GM12873 (cell line): Measurements from ENCODE around the gene TMEM184A.

Experiments
- TF ChIP-seq, protein P1 (sequence below): IDR thresholded peaks from 2 replicates; pipeline ENCODE4 v1.5.1; 2012; ENCODE audit warnings: low read depth, mild to moderate bottlenecking, moderate library complexity, low read length, control low read depth; ENCODE audit not compliant: insufficient read depth; ENCODE audit errors: missing control alignments

TMEM184A gene

DNA sequence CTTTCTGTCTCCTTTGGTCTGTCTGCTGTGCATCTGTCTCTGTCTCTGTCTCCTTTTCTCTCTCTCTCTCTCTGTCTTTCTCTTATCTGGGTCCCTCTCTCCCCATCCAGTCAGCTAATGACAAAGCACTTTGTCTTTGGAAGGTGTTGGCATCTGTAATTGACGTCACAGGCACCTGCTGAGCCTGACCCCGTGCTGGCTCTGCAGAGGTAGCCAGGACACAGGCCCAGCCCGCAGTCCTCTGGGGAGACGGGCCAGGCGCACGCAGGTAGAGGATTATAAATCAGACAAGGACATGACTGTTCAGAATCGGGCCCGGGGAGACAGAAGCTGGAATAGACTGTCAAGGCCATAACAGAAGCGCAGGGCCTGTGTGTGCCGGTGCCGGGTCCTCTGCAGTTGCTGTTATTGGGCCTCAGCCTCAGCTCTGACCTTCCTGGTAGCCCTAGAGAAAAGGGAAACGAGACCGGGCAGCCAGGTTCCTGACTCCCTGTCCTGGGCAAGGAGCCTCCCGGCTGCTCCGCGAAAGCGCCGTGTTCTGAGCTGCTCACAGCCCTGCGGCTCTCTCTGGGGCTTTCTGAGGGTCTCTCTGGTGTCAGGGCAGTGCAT is 24.5 kb upstream of the TMEM184A start:
- TF ChIP-seq, protein P1, sequence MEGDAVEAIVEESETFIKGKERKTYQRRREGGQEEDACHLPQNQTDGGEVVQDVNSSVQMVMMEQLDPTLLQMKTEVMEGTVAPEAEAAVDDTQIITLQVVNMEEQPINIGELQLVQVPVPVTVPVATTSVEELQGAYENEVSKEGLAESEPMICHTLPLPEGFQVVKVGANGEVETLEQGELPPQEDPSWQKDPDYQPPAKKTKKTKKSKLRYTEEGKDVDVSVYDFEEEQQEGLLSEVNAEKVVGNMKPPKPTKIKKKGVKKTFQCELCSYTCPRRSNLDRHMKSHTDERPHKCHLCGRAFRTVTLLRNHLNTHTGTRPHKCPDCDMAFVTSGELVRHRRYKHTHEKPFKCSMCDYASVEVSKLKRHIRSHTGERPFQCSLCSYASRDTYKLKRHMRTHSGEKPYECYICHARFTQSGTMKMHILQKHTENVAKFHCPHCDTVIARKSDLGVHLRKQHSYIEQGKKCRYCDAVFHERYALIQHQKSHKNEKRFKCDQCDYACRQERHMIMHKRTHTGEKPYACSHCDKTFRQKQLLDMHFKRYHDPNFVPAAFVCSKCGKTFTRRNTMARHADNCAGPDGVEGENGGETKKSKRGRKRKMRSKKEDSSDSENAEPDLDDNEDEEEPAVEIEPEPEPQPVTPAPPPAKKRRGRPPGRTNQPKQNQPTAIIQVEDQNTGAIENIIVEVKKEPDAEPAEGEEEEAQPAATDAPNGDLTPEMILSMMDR, result no peak

DNA sequence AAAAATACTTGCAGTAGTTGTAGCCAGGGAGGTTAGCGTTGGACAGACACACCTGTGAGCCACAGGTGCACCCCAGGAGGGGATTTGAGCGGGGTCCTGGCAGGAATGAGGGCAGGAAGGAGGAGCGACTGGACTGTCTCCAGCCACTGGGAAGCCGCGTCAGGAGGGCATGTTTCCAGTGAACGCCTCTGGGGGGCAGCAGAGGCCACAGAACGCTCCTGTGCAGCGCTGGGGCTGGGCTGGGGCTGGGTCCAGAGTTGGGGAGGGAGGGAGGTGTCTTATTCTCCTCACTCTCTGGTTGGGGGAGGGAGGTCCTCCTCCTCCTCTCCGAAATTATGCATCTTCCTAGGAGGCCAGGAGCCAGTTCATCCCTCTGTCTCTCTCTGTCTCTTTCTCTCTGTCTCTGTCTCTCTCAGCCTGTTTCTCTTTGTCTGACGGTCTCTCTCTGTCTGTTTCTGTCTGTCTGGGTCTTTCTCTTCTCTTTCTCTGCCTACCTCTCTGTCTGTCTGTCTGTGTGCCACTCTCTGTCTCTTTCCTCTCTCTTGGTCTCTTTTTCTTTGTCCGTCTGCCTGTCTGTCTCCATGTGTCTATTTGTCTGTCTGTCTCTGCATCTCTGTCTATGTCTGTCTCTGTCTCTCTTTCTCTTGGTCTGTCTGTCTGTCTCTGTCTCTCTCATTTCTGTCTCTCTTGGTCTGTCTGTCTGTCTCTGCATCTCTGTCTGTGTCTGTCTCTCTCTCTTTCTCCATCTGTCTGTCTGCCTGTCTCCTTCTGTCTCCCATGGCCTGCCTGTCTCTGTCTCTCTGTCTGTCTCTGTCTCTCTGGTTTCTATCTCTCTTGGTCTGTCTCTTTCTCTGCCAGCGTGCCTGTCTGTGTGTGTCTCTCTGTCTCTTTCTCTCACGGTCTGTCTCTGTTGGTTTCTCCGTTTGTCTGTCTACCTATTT is 23.7 kb upstream of the TMEM184A start:
- TF ChIP-seq, protein P1, result peak; percentile 93

DNA sequence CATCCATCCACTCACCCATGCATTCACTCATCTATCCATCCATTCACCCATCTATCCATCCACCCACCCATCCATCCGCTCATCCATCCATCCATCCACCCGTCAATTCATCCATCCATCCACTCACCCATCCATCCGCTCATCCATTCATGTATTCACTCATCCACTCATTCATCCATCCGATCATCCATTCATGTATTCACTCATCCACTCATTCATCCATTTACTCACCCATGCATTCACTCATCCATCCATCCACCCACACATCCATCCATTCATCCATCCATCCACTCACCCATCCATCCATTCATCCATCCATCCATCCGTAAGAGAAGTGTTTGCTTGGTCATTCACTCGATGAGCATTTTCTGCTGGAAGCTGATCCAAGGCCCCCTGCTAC is 22.5 kb upstream of the TMEM184A start:
- TF ChIP-seq, protein P1, result no peak

DNA sequence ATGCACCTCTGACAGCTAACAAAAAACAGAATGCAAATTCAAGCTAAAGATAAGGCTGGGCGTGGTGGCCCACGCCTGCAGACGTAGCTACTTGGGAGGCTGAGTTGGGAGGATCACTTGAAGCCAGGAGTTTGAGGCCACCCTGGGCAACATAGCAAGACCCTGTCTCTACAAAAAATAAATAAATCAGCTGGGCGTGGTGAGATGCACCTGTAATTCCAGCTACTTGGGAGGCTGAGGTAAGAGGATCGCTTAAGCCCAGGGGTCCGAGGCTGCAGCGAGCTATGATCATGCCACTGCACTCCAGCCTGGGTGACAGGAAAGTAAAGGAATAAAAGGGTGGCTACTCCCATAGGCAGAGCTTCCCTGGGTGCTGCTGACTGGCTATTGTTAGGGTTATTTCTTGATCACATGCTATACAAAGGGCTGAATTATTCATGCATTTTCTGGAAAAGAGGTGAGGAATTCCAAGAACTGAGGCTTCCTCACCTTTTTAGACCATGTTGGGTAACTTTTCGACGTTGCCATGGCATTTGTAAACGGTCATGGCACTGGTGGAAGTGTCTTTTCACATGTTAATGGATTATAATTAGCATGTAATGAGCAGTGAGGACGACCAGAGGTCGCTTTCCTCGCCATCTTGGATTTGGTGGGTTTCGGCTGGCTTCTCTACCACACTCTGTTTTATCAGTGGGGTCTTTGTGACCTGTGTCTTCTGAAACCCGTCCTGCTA is 20.7 kb upstream of the TMEM184A start:
- TF ChIP-seq, protein P1, result no peak

DNA sequence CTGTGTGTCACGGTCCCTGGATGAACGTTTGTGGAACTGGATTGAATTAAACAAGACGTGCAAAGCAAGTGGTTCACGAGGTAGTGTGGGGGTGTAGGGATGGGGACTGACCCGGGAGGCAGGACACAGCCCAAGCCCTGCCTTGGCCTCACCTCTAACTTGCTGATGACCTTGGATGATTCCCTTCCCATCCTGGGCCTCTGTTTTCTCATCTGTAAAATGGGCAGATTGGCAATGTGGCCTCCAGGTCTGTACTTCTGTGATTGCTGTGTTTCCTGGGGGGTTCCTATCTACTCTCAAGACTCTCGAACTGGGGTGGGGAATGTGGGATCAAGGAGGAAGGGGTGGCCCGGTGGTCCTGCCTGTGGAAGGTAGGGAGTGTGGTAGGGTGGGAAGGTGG is 19.8 kb upstream of the TMEM184A start:
- TF ChIP-seq, protein P1, result no peak

DNA sequence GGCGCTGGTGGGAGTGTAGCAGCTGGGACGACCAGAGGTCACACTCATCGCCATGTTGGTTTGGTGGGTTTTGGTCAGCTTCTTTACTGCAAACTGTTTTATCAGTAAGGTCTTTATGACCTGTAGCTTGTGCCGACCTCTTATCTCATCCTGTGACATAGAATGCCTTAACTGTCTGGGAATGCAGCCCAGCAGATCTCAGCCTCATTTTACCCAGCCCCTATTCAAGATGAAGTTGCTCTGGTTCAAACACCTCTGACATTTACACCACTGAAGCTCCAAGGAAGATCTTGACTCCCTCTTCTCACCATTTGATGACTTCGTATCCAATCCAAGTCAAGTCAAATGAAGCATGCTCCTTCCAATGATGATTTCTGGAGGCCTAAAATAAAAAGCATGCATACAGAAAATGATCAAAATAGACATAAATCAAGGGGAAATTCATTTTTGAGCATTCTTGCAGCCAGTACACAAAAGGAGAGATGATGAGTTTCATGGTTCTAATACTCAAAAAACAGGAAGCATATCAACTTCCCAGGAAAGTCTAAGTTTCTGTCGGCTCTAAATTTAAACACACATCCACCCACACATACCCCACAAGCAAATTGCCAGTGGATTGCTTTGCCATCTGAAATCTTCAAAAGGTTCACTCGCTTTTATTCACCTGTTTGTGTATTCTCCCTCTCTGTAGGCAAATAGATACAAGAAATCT is 16.3 kb upstream of the TMEM184A start:
- TF ChIP-seq, protein P1, result no peak
